ENCODE results near the gene CTRB1. TPM values are rescaled to one million over a fixed set of nuclear protein-coding genes. Genes with fewer than 3 reads are reported as not detected.
"Not testable (repeated sequence)": the region's sequence is repeated elsewhere in the genome, so short reads cannot be mapped to it uniquely, and the experiment has no call there.

CTRB1 gene
- polyA plus RNA-seq, 2 of the 4 experiments (the other 2 are of a cell fraction): not detected

DNA sequence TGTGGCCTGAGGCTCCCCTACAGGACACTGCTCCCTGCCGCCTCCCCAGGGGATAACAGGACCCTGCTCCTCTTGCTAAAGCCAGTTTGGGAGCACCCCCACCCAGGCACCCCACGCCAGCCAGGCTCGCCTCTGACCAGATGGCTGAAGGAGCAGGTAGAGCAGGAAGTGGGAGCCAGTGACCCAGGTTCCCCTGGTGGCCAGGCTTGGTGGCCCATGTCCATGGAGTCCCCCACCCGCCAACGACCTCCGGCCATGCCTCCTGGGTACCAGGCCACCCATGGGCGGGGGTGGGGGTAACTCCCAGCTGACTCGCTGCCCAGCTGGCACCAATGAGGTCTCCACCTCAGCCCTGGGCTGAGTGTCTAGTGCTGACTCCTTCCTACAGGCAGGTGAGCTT is 22.6 kb downstream of the CTRB1 start:
- Histone ChIP-seq H3K4me3 (no peak overlapping the region), H3K27ac (peak overlapping the region in 1 of 2 experiments; percentile 37; a peak in 1 of 6 replicates), H3K4me2 (no peak overlapping the region), H3K9me3 (no peaks in the 10 kb centered on the region), H3K4me1 (peaks cover 58% of the 10 kb centered on the region)
- TF ChIP-seq NR3C1 (IDR thresholded peaks at IDR 0.05) (no peak), FOSL2 (IDR thresholded peaks at IDR 0.05) (no peak), FOSL2 (CRISPR knock-in tag; IDR thresholded peaks at IDR 0.05) (no peak), FOSB (CRISPR knock-in tag; IDR thresholded peaks at IDR 0.05) (no peak), CBX8 (IDR thresholded peaks at IDR 0.05) (no peak), RARB (CRISPR knock-in tag; IDR thresholded peaks at IDR 0.05) (no peak), GATA3 (IDR thresholded peaks at IDR 0.05; ENCODE audit: borderline replicate concordance) (no peak), BHLHE40 (IDR thresholded peaks at IDR 0.05; ENCODE audit: low read depth, low read length) (no peak), CBX2 (IDR thresholded peaks at IDR 0.05; ENCODE audit: borderline replicate concordance, low read depth) (no peak), RCOR1 (IDR thresholded peaks at IDR 0.05; ENCODE audit: low read depth, low read length) (no peak), SREBF2 (IDR thresholded peaks at IDR 0.05) (no peak), HOXB5 (CRISPR knock-in tag; IDR thresholded peaks at IDR 0.05) (no peak), EP300 (IDR thresholded peaks at IDR 0.05) (no peak), KDM1A (IDR thresholded peaks at IDR 0.05; ENCODE audit: low read depth) (no peak), HDAC2 (IDR thresholded peaks at IDR 0.05) (no peak), KDM5A (IDR thresholded peaks at IDR 0.05) (no peak)
- TF ChIP-seq, protein P1, sequence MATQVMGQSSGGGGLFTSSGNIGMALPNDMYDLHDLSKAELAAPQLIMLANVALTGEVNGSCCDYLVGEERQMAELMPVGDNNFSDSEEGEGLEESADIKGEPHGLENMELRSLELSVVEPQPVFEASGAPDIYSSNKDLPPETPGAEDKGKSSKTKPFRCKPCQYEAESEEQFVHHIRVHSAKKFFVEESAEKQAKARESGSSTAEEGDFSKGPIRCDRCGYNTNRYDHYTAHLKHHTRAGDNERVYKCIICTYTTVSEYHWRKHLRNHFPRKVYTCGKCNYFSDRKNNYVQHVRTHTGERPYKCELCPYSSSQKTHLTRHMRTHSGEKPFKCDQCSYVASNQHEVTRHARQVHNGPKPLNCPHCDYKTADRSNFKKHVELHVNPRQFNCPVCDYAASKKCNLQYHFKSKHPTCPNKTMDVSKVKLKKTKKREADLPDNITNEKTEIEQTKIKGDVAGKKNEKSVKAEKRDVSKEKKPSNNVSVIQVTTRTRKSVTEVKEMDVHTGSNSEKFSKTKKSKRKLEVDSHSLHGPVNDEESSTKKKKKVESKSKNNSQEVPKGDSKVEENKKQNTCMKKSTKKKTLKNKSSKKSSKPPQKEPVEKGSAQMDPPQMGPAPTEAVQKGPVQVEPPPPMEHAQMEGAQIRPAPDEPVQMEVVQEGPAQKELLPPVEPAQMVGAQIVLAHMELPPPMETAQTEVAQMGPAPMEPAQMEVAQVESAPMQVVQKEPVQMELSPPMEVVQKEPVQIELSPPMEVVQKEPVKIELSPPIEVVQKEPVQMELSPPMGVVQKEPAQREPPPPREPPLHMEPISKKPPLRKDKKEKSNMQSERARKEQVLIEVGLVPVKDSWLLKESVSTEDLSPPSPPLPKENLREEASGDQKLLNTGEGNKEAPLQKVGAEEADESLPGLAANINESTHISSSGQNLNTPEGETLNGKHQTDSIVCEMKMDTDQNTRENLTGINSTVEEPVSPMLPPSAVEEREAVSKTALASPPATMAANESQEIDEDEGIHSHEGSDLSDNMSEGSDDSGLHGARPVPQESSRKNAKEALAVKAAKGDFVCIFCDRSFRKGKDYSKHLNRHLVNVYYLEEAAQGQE (IDR thresholded peaks at IDR 0.05): no peak
- TF ChIP-seq, protein P2, sequence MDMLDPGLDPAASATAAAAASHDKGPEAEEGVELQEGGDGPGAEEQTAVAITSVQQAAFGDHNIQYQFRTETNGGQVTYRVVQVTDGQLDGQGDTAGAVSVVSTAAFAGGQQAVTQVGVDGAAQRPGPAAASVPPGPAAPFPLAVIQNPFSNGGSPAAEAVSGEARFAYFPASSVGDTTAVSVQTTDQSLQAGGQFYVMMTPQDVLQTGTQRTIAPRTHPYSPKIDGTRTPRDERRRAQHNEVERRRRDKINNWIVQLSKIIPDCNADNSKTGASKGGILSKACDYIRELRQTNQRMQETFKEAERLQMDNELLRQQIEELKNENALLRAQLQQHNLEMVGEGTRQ (IDR thresholded peaks at IDR 0.05): no peak
- TF ChIP-seq, protein P3, sequence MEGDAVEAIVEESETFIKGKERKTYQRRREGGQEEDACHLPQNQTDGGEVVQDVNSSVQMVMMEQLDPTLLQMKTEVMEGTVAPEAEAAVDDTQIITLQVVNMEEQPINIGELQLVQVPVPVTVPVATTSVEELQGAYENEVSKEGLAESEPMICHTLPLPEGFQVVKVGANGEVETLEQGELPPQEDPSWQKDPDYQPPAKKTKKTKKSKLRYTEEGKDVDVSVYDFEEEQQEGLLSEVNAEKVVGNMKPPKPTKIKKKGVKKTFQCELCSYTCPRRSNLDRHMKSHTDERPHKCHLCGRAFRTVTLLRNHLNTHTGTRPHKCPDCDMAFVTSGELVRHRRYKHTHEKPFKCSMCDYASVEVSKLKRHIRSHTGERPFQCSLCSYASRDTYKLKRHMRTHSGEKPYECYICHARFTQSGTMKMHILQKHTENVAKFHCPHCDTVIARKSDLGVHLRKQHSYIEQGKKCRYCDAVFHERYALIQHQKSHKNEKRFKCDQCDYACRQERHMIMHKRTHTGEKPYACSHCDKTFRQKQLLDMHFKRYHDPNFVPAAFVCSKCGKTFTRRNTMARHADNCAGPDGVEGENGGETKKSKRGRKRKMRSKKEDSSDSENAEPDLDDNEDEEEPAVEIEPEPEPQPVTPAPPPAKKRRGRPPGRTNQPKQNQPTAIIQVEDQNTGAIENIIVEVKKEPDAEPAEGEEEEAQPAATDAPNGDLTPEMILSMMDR (IDR thresholded peaks at IDR 0.05): no peak
- ATAC-seq (no peak), DNase-seq (ENCODE audit: low read depth in 1 of 2, low spot score in 1 of 2) (no peak), FAIRE-seq (no peak)
- WGBS (ENCODE audit: missing lambda C conversion rate): 100% methylated on average over 1 of the region's 8 CpGs
- POLR2A ChIA-PET: no interaction called here
- CTCF ChIA-PET: interaction anchor here (1.0 kb wide), 1 partner anchor 234 kb away, joined by 4 read pairs; no protein-coding TSS in a partner anchor

DNA sequence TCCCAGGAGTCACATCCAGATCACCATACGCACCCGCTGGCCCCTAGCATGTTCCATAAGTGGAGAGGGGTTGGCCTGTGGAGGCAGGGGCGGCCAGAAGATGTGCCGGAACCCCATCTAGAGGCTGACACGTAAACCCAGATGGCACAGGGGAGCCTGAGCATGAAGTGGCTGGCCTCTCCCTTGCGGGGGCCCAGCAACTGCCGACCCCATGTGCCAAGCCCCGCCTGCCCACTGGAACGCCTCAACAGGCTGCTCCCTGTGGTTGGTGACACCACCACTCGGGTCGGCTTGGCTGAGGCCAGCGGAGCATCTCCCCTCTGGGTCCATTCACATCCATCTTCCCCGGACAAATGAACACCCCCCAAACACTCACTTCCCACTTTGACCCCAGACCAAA is 23.2 kb downstream of the CTRB1 start:
- peak overlapping the region in 1 of 2 experiments; percentile 37; a peak in 1 of 6 replicates for H3K27ac ChIP-seq
- peaks cover 63% of the 10 kb centered on the region for H3K4me1 ChIP-seq
- FAIRE-seq: no peak
- ChIA-PET CTCF (interaction anchor here (1.0 kb wide), 1 partner anchor 235 kb away, joined by 4 read pairs; no protein-coding TSS in a partner anchor), POLR2A (no interaction called here)
- no peak overlapping the region for H3K4me3 ChIP-seq
- WGBS (ENCODE audit: missing lambda C conversion rate): 92% methylated on average over 13 of the region's 13 CpGs
- ATAC-seq: no peak
- no peak for DNase-seq (ENCODE audit: low read depth in 1 of 2, low spot score in 1 of 2)
- H3K9me3 ChIP-seq: no peaks in the 10 kb centered on the region
- TF ChIP-seq RARB (CRISPR knock-in tag; IDR thresholded peaks at IDR 0.05): no peak
- no peak for TF ChIP-seq MAFK (IDR thresholded peaks at IDR 0.05; ENCODE audit: partially characterized antibody)
- TF ChIP-seq, protein P4, sequence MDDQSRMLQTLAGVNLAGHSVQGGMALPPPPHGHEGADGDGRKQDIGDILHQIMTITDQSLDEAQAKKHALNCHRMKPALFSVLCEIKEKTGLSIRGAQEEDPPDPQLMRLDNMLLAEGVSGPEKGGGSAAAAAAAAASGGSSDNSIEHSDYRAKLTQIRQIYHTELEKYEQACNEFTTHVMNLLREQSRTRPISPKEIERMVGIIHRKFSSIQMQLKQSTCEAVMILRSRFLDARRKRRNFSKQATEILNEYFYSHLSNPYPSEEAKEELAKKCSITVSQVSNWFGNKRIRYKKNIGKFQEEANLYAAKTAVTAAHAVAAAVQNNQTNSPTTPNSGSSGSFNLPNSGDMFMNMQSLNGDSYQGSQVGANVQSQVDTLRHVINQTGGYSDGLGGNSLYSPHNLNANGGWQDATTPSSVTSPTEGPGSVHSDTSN (IDR thresholded peaks at IDR 0.05): no peak
- H3K4me2 ChIP-seq: no peak overlapping the region

DNA sequence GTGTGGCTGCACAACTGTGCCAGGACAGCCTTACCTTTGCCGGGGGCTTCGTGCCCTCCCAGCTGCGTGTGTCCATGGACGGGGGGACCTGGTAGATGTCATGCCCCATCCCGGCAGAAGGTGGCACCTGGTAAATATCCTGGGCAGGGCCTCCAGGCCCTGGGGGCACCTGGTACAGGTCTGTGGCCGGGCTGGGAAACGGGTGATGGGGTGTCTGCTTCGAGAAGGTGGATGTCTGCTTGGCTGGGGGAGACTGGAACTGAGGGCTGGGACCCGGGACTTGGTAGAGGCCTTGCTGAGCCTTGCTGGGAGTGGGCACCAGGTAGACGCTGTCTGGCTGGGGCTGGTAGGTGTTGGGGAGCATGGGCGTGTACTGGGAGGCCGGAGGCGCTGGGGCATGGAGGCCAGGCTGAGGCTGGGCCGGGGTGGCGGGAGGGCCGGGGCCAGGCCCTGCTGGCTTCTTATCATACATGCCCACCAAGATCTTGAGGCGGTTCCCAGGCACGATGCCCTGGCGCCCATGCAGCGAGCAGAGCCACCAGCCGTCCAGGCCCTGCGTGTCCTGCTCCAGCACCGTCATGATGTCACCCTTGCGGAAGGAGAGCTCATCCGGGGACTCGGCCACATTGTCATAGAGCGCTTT is 23.8 kb downstream of the CTRB1 start:
- POLR2A ChIA-PET; H3K4me3 ChIP-seq; FAIRE-seq; ATAC-seq; H3K4me2 ChIP-seq; H3K9me3 ChIP-seq; DNase-seq (ENCODE audit: low read depth in 1 of 2, low spot score in 1 of 2): not testable (repeated sequence)
- 95% methylated on average over 17 of the region's 27 CpGs for WGBS (ENCODE audit: missing lambda C conversion rate)
- Histone ChIP-seq H3K27ac (peak overlapping the region in 1 of 2 experiments; percentile 99; a peak in 2 of 6 replicates), H3K4me1 (peaks cover 69% of the 10 kb centered on the region)
- CTCF ChIA-PET: interaction anchor here (0.7 to 11.7 kb wide), 3 partner anchors 9 to 275 kb away, joined by 4 to 139 read pairs (median 14); no protein-coding TSS in a partner anchor

Data from A549 (cell line).